GM12878 (cell line): ENCODE results near the gene NLN. TPM values are rescaled to one million over a fixed set of nuclear protein-coding genes. Genes with fewer than 3 reads are reported as not detected.
"Not testable (repeated sequence)": the region's sequence is repeated elsewhere in the genome, so short reads cannot be mapped to it uniquely, and the experiment has no call there.

ENCODE experiments used
- ATAC-seq: fragments of 200-7000 bp; cut with Tn5 transposase; 3 replicates; pipeline ENCODE4 v1.9.1; 2020; ENCODE audit warnings: mild to moderate bottlenecking, moderate library complexity
- BruUV-seq: library from RNA; stranded (reverse); fragments of 400-500 nt; replicated peaks from 2 replicates; lab custom pipeline; 2021; lab: Mats Ljungman, UMichigan
- CTCF ChIA-PET: fragments of 300-600 bp; sonication (Branson Sonifier 250); formaldehyde crosslinking; extraction: SDS; loops from one replicate; lab custom pipeline; 2021; ENCODE audit warnings: inconsistent platforms; lab: Yijun Ruan, JAX
- POLR2A ChIA-PET: fragments of 350-600 bp; formaldehyde crosslinking; extraction: SDS; loops from one replicate; lab custom pipeline; 2021; ENCODE audit warnings: inconsistent platforms; lab: Charles Lee
- RAD21 ChIA-PET: fragments of 300-600 bp; sonication (Branson Sonifier 250); formaldehyde crosslinking; loops from one replicate; lab custom pipeline; 2023; ENCODE audit warnings: antibody characterized with exemption; ENCODE audit not compliant: unreplicated experiment; lab: Charles Lee
- SMC1A ChIA-PET: fragments of 300-600 bp; sonication (Branson Sonifier 250); formaldehyde crosslinking; loops from one replicate; lab custom pipeline; 2023; ENCODE audit not compliant: unreplicated experiment, uncharacterized antibody; lab: Charles Lee
- DNase-seq: peaks from one replicate; pipeline ENCODE4 v3.0.0-alpha.2; 2011; ENCODE audit warnings: low read depth, low spot score
- FAIRE-seq: peaks from 3 replicates; lab custom pipeline; 2011; peaks lifted over from hg19 to GRCh38; lab: Jason Lieb, UNC
- H2AFZ ChIP-seq: 2 replicates; pipeline ENCODE4 v1.6.0; 2011; ENCODE audit warnings: low read depth, low read length, control low read depth; ENCODE audit not compliant: control insufficient read depth
- H3K27ac ChIP-seq: 2 replicates; pipeline ENCODE4 v1.5.1; 2011; ENCODE audit warnings: control low read depth; ENCODE audit not compliant: control insufficient read depth, insufficient read depth
- H3K27me3 ChIP-seq, 2 experiments: replicated peaks in 1 of 2; 2 replicates each; pipeline versions ENCODE4 v1.6.0 to v1.6.1; 2011; ENCODE audit warnings: low read length in 1 of 2; ENCODE audit not compliant: control insufficient read depth in 2 of 2, insufficient read depth in 2 of 2
- H3K36me3 ChIP-seq, 2 experiments: 2 replicates each; pipeline ENCODE4 v1.5.1; 2011; ENCODE audit warnings: low read length in 1 of 2; ENCODE audit not compliant: control insufficient read depth in 2 of 2, insufficient read depth in 2 of 2
- H3K4me1 ChIP-seq: 2 replicates; pipeline ENCODE4 v1.6.1; 2011; ENCODE audit warnings: mild to moderate bottlenecking, low read length, moderate library complexity, mixed read lengths; ENCODE audit not compliant: control insufficient read depth, insufficient read depth
- H3K4me2 ChIP-seq: 2 replicates; pipeline ENCODE4 v1.6.0; 2011; ENCODE audit warnings: control low read depth; ENCODE audit not compliant: control insufficient read depth, insufficient read depth
- H3K4me3 ChIP-seq: fragments of 200-600 bp; sonication (generic); 2 replicates; pipeline ENCODE4 v1.5.1; 2016
- H3K79me2 ChIP-seq: 2 replicates; pipeline ENCODE4 v1.6.0; 2011; ENCODE audit warnings: low read length; ENCODE audit not compliant: control insufficient read depth, insufficient read depth
- H3K9ac ChIP-seq: 2 replicates; pipeline ENCODE4 v1.8.0; 2011; ENCODE audit warnings: low read length, control low read depth, mixed read lengths; ENCODE audit not compliant: control insufficient read depth, insufficient read depth
- H3K9me3 ChIP-seq: replicated peaks from 3 replicates; pipeline ENCODE4 v1.5.1; 2011; ENCODE audit warnings: mild to moderate bottlenecking, low read length; ENCODE audit not compliant: control insufficient read depth, insufficient read depth
- H4K20me1 ChIP-seq: 2 replicates; pipeline ENCODE4 v1.6.0; 2011; ENCODE audit not compliant: control insufficient read depth, insufficient read depth
- CEBPB ChIP-seq, 2 experiments: fragments of 150-350 bp in 1 of 2; IDR thresholded peaks; 2 replicates each; pipeline ENCODE4 v1.6.1; 2012 to 2014; ENCODE audit warnings: low read depth in 2 of 2, low read length in 2 of 2, borderline replicate concordance in 1 of 2, inconsistent platforms in 1 of 2
- HDAC2 ChIP-seq: fragments of 200-600 bp; sonication (generic); IDR thresholded peaks from 2 replicates; pipeline ENCODE4 v1.6.1; 2017
- HDAC6 ChIP-seq: fragments of 200-600 bp; sonication (generic); IDR thresholded peaks from one replicate; pipeline ENCODE4 v1.8.0; 2017; ENCODE audit warnings: antibody characterized with exemption; ENCODE audit not compliant: unreplicated experiment
- NFYA ChIP-seq: IDR thresholded peaks from 2 replicates; pipeline ENCODE4 v1.6.1; 2011; ENCODE audit warnings: low read depth, mild to moderate bottlenecking, low read length, improper control_type of control experiment, borderline replicate concordance
- YBX1 ChIP-seq: fragments of 450-650 bp; IDR thresholded peaks from 2 replicates; pipeline ENCODE4 v1.6.1; 2016; ENCODE audit warnings: antibody characterized with exemption
- WGBS: methylation state at CpG from one replicate; pipeline ENCODE4 v1.1.6; 2016; ENCODE audit warnings: low lambda C conversion rate; ENCODE audit not compliant: insufficient replicate concordance, insufficient coverage; ENCODE audit errors: missing lambda C conversion rate; 5-methylcytosine and 5-hydroxymethylcytosine counted together
- in situ Hi-C: fragments of 300-500 bp; cut with MboI; formaldehyde crosslinking; loops from 9 replicates; pipeline ENCODE4 v1.14.3; 2018; ENCODE audit warnings: mixed read lengths
- intact Hi-C: fragments of 100-400 bp; cut with micrococcal nuclease; formaldehyde crosslinking; loops from one replicate; pipeline ENCODE4 v1.14.2; 2022; ENCODE audit not compliant: unreplicated experiment
- polyA plus RNA-seq, 11 experiments: library from polyadenylated mRNA; depleted of rRNA in 4 of 11; unstranded in 6 of 11; stranded (reverse) in 5 of 11; fragments of >200 nt; fragmentation: Nextera tagmentation in 4 of 11; fragmentation: Illumina TruSeq in 1 of 11; extraction: Ambion mirVana in 4 of 11; extraction: Trizol in 1 of 11; gene quantifications; 1 replicate in 1 of 11; 2 replicates in 10 of 11; pipeline versions ENCODE4 v1.2.1 to v1.2.3, GENCODE V29; 2011 to 2016; ENCODE audit warnings: inconsistent platforms in 2 of 11, missing spikeins in 2 of 11, low read depth in 1 of 11
- total RNA-seq, 4 experiments: library from RNA; depleted of rRNA in 3 of 4; stranded (reverse); fragments of >200 nt in 3 of 4; fragmentation: Illumina TruSeq in 1 of 4; extraction: Trizol in 1 of 4; gene quantifications; 2 replicates each; pipeline versions ENCODE4 v1.2.1 to v1.2.3, GENCODE V29; 2013 to 2021

Gene NLN
- total and polyA plus RNA-seq, 10 of the 15 experiments (the other 5 are each of a cell fraction or from before 2014, with no cell fraction given): 6.8 to 56.9 (median 33.3) TPM

DNA sequence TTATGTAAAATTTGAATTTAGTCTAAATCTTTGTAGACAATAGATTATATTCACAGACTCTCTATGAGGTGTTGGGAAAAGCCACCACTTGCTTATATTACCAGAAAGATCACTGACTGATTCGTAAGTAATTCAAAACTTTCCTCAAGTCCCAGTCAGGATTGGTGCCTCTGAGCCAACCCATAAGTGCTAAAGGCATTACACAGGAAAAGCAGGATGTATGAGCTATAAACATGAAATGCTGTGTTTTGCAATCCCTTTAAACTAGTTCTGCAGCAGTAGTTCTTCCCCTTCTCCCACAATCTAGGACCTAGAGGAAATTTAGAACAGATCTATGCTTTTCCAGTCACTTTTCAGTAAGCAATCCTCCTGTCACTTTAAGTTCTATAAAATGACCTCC lies 49.2 kb upstream of the NLN start:
- ChIA-PET CTCF (no interaction called here), SMC1A (no interaction called here), POLR2A (no interaction called here), RAD21 (no interaction called here)
- Histone ChIP-seq H3K4me1 (no peaks in the 10 kb centered on the region), H3K4me2 (no peak overlapping the region), H3K4me3 (no peak overlapping the region), H3K27me3 (no peaks in the 10 kb centered on the region), H3K9ac (no peak overlapping the region), H2AFZ (no peak overlapping the region), H3K36me3 (peaks cover 0 to 2% of the 10 kb centered on the region in 2 experiments; a peak in 2 of 4 replicates), H3K79me2 (no peaks in the 10 kb centered on the region), H3K27ac (no peak overlapping the region), H4K20me1 (no peaks in the 10 kb centered on the region), H3K9me3 (no peaks in the 10 kb centered on the region)
- intact Hi-C loops (no loop called here), in situ Hi-C loops (no loop called here)
- 58% methylated on average over 1 of the region's 1 CpG for WGBS
- no peak for DNase-seq
- BruUV-seq: no TSS peak
- no peak for FAIRE-seq
- TF ChIP-seq HDAC6 (no peak), NFYA (no peak), CEBPB (IDR thresholded peaks at IDR 0.05; ENCODE audit: borderline replicate concordance in 1 of 2, low read depth in 2 of 2, low read length in 2 of 2) (no peak)
- ATAC-seq: no peak

DNA sequence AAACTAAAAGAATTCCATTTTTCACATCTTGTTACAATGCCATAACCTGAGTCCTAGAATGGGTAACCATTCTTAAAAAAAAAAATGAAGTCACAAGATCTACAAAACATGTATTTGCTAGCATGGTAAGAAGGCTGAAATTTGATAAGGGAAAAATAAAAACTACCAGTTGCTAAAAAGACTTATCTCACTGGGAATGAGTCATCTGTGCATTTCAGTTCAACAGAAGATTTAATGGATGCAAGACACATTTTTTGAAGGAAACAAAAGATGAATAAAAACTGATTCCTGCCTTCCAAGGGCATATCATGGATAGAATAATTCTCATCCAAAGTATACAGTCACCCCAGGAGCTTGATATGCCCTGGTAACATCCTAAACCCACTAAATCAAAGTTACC lies 47.3 kb upstream of the NLN start:
- Histone ChIP-seq H2AFZ (no peak overlapping the region), H3K27me3 (no peaks in the 10 kb centered on the region), H3K9ac (no peak overlapping the region), H3K4me3 (no peak overlapping the region), H3K4me1 (no peaks in the 10 kb centered on the region), H4K20me1 (no peaks in the 10 kb centered on the region), H3K4me2 (no peak overlapping the region), H3K79me2 (no peaks in the 10 kb centered on the region), H3K9me3 (no peaks in the 10 kb centered on the region), H3K36me3 (peaks cover 0 to 2% of the 10 kb centered on the region in 2 experiments; a peak in 2 of 4 replicates), H3K27ac (no peak overlapping the region)
- in situ Hi-C loops (no loop called here), intact Hi-C loops (no loop called here)
- ChIA-PET RAD21 (no interaction called here), SMC1A (no interaction called here), CTCF (no interaction called here), POLR2A (no interaction called here)
- no TSS peak for BruUV-seq
- FAIRE-seq (no peak), ATAC-seq (no peak), DNase-seq (no peak)
- TF ChIP-seq HDAC2 (no peak), YBX1 (no peak)

GRCh38 chr5:65676056-65676455 lies 45.9 kb upstream of the NLN start:
- POLR2A ChIA-PET: not testable (repeated sequence)

More at GRCh38 chr5:65676056-65676455, 45.9 kb upstream of the NLN start:
- H3K4me3 ChIP-seq, H4K20me1 ChIP-seq, FAIRE-seq, H3K9me3 ChIP-seq, BruUV-seq, in situ Hi-C loops, RAD21 ChIA-PET, H3K4me1 ChIP-seq, H3K36me3 ChIP-seq, H3K9ac ChIP-seq, H2AFZ ChIP-seq, H3K27ac ChIP-seq, DNase-seq, intact Hi-C loops, H3K79me2 ChIP-seq, H3K4me2 ChIP-seq, H3K27me3 ChIP-seq, ATAC-seq: not testable (repeated sequence)
- CTCF ChIA-PET: interaction anchor here (0.9 kb wide), 1 partner anchor 15 kb away, joined by 3 read pairs; no protein-coding TSS in a partner anchor
- 83% methylated on average over 3 of the region's 3 CpGs for WGBS
- SMC1A ChIA-PET: interaction anchor here (0.9 to 1.3 kb wide), 3 partner anchors 9 to 20 kb away, joined by 3 to 4 read pairs (median 4); no protein-coding TSS in a partner anchor
